GM21447 (cell line): Measurements from ENCODE around the gene PARD3B.
A peak's percentile ranks its signal among the peaks of the same experiment; 100 is the strongest.

Experiments
- ATAC-seq: cut with Tn5 transposase; IDR thresholded peaks from one replicate; pipeline ENCODE4 v1.9.1; 2021; ENCODE audit not compliant: unreplicated experiment

Gene PARD3B

GRCh38 chr2:205659922-205660321 is 1114.6 kb downstream of the PARD3B start:
- ATAC-seq = no peak

GRCh38 chr2:205660521-205661124 is 1115.3 kb downstream of the PARD3B start:
- peak; percentile 63 for ATAC-seq

- ATAC-seq = no peak
These were observed 1116.0 kb downstream of the PARD3B start for GRCh38 chr2:205661281-205661680.

GRCh38 chr2:205662206-205662965 is 1117.1 kb downstream of the PARD3B start:
- no peak for ATAC-seq

- no peak for ATAC-seq
These were observed 1120.5 kb downstream of the PARD3B start for GRCh38 chr2:205665791-205666190.
